Measurements from ENCODE around the gene GAS2L1.

DNA sequence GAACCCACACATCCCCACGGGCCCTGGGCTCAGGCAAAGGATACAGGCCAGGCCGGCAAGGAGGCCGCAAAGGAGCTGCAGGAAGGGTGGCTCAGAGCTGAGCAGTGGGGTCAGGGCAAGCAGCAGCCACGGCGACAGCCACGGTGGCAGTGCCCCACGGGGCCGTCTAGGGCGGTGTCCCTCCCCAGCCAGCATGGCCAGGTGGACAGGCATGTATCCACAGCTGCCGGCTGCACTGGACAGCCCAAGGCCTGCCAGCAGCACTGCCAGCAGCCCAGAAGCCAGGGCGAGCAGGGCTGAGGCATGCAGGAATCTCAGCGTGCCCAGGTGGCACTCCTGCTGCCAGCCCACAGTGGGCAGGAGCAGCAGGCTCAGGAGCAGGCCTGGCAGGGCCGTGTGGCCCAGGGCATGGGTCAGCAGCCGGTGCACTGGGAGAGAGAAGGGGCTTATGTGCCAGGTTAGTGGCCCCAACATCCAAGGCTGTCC lies 42.6 kb upstream of the GAS2L1 start:
- no peak for TF ChIP-seq POLR2A (IDR thresholded peaks at IDR 0.05; ENCODE audit: low read length)
- TF ChIP-seq RCOR1 (IDR thresholded peaks at IDR 0.05; ENCODE audit: low read depth, low read length), result no peak
- no peak for TF ChIP-seq JUN (IDR thresholded peaks at IDR 0.05)
- TF ChIP-seq, protein P1, sequence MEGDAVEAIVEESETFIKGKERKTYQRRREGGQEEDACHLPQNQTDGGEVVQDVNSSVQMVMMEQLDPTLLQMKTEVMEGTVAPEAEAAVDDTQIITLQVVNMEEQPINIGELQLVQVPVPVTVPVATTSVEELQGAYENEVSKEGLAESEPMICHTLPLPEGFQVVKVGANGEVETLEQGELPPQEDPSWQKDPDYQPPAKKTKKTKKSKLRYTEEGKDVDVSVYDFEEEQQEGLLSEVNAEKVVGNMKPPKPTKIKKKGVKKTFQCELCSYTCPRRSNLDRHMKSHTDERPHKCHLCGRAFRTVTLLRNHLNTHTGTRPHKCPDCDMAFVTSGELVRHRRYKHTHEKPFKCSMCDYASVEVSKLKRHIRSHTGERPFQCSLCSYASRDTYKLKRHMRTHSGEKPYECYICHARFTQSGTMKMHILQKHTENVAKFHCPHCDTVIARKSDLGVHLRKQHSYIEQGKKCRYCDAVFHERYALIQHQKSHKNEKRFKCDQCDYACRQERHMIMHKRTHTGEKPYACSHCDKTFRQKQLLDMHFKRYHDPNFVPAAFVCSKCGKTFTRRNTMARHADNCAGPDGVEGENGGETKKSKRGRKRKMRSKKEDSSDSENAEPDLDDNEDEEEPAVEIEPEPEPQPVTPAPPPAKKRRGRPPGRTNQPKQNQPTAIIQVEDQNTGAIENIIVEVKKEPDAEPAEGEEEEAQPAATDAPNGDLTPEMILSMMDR (IDR thresholded peaks at IDR 0.05), result no peak
- TF ChIP-seq NFE2L2 (conservative IDR thresholded peaks at IDR 0.05; ENCODE audit: low read length), result no peak
- no peak for TF ChIP-seq CBX2 (IDR thresholded peaks at IDR 0.05; ENCODE audit: borderline replicate concordance, low read depth)
- no peak for TF ChIP-seq ELK1 (IDR thresholded peaks at IDR 0.05; ENCODE audit: low read depth, low read length)
- no peak for TF ChIP-seq RAD21 (conservative IDR thresholded peaks at IDR 0.05 in 1 of 2, IDR thresholded peaks at IDR 0.05 in 1 of 2)
- TF ChIP-seq EP300 (IDR thresholded peaks at IDR 0.05), result no peak
- no peak for TF ChIP-seq BHLHE40 (IDR thresholded peaks at IDR 0.05; ENCODE audit: low read depth, low read length)
- no peak for TF ChIP-seq NR3C1 (IDR thresholded peaks at IDR 0.05)
- TF ChIP-seq MYC (IDR thresholded peaks at IDR 0.05; ENCODE audit: borderline replicate concordance, low read length), result no peak
- no peak for TF ChIP-seq USF2 (IDR thresholded peaks at IDR 0.05)

Data from A549 (cell line).